ENCODE data around the gene LYZL6. TPM values are rescaled to one million over a fixed set of nuclear protein-coding genes. Genes with fewer than 3 reads are reported as not detected.

Gene LYZL6
- total and polyA plus RNA-seq, 10 of the 15 experiments (the other 5 are each of a cell fraction or from before 2014, with no cell fraction given), result not detected

DNA sequence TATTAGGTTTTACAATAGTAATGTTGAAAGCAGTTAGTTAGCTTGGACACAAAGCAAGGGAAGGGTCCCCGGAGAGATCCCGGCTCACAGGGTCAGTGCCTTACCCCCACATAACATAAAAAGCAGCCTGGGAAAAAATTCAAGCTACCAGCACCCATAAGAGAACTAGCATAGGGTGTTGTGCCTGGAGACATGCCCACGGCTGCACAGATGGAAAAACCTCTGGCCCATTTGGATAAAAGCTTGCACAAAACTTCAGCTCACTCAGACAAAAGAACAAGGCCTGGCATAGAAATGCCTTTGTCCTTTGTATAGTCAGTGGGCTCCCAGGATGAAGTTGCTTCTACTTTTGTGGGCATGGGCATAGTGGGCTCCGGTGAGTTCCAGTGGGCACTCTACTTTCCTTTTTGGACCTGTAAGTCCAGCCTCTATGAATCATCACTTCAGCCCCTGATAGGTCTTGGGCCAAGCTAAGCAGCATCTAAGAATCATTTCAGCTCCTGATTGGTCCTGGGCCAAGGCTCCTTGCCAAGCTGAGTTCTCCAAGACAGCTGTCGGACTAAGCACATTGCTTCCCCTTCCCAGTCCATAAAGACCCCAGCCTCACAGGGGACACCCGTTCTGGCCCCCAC is 11.6 kb downstream of the LYZL6 start:
- no peak overlapping the region for H3K4me2 ChIP-seq (ENCODE audit: control insufficient read depth, insufficient read depth)
- H3K27me3 ChIP-seq (replicated peaks in 1 of 2; ENCODE audit: control insufficient read depth in 2 of 2, insufficient read depth in 2 of 2, low read length in 1 of 2), result no peaks in the 10 kb centered on the region
- POLR2A ChIA-PET, result interaction anchor here (0.6 to 1.1 kb wide), 3 partner anchors 15 to 186 kb away, joined by 3 to 6 read pairs (median 3); partner anchors contain the start of gene CCL5
- H3K9ac ChIP-seq (ENCODE audit: control insufficient read depth, insufficient read depth, low read length), result no peak overlapping the region
- no peak overlapping the region for H3K4me3 ChIP-seq
- FAIRE-seq (no peak), DNase-seq (ENCODE audit: low read depth, low spot score) (no peak), ATAC-seq (no peak)
- RAD21 ChIA-PET (ENCODE audit: unreplicated experiment), result interaction anchor here (0.8 to 2.3 kb wide), 8 partner anchors 15 to 218 kb away, joined by 3 to 15 read pairs (median 4); partner anchors contain the start of gene CCL5
- TF ChIP-seq, protein P1, sequence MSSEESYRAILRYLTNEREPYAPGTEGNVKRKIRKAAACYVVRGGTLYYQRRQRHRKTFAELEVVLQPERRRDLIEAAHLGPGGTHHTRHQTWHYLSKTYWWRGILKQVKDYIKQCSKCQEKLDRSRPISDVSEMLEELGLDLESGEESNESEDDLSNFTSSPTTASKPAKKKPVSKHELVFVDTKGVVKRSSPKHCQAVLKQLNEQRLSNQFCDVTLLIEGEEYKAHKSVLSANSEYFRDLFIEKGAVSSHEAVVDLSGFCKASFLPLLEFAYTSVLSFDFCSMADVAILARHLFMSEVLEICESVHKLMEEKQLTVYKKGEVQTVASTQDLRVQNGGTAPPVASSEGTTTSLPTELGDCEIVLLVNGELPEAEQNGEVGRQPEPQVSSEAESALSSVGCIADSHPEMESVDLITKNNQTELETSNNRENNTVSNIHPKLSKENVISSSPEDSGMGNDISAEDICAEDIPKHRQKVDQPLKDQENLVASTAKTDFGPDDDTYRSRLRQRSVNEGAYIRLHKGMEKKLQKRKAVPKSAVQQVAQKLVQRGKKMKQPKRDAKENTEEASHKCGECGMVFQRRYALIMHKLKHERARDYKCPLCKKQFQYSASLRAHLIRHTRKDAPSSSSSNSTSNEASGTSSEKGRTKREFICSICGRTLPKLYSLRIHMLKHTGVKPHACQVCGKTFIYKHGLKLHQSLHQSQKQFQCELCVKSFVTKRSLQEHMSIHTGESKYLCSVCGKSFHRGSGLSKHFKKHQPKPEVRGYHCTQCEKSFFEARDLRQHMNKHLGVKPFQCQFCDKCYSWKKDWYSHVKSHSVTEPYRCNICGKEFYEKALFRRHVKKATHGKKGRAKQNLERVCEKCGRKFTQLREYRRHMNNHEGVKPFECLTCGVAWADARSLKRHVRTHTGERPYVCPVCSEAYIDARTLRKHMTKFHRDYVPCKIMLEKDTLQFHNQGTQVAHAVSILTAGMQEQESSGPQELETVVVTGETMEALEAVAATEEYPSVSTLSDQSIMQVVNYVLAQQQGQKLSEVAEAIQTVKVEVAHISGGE (CRISPR knock-in tag; IDR thresholded peaks at IDR 0.05), result no peak
- TF ChIP-seq EZH2 (IDR thresholded peaks at IDR 0.05; ENCODE audit: borderline replicate concordance, control insufficient read depth, low read depth, low read length) (no peak), RAD21 (IDR thresholded peaks at IDR 0.05; ENCODE audit: insufficient read depth, low read depth, low read length) (no peak), ESRRA (IDR thresholded peaks at IDR 0.05; ENCODE audit: low read length) (no peak), TARDBP (IDR thresholded peaks at IDR 0.05; ENCODE audit: borderline replicate concordance) (no peak), CEBPB (IDR thresholded peaks at IDR 0.05; ENCODE audit: borderline replicate concordance in 1 of 2, low read depth in 2 of 2, low read length in 2 of 2) (no peak), SRF (IDR thresholded peaks at IDR 0.05; ENCODE audit: low read depth in 2 of 2, low read length in 2 of 2) (no peak), ZZZ3 (IDR thresholded peaks at IDR 0.05; ENCODE audit: control insufficient read depth, insufficient read length, low read depth) (no peak)
- TF ChIP-seq, protein P2, sequence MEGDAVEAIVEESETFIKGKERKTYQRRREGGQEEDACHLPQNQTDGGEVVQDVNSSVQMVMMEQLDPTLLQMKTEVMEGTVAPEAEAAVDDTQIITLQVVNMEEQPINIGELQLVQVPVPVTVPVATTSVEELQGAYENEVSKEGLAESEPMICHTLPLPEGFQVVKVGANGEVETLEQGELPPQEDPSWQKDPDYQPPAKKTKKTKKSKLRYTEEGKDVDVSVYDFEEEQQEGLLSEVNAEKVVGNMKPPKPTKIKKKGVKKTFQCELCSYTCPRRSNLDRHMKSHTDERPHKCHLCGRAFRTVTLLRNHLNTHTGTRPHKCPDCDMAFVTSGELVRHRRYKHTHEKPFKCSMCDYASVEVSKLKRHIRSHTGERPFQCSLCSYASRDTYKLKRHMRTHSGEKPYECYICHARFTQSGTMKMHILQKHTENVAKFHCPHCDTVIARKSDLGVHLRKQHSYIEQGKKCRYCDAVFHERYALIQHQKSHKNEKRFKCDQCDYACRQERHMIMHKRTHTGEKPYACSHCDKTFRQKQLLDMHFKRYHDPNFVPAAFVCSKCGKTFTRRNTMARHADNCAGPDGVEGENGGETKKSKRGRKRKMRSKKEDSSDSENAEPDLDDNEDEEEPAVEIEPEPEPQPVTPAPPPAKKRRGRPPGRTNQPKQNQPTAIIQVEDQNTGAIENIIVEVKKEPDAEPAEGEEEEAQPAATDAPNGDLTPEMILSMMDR (IDR thresholded peaks at IDR 0.05 in 2 of 3, conservative IDR thresholded peaks at IDR 0.05 in 1 of 3; ENCODE audit: control insufficient read depth in 2 of 3, extremely low read depth in 1 of 3, insufficient read depth in 1 of 3, low read depth in 3 of 3, low read length in 3 of 3), result no peak
- TF ChIP-seq, protein P3, sequence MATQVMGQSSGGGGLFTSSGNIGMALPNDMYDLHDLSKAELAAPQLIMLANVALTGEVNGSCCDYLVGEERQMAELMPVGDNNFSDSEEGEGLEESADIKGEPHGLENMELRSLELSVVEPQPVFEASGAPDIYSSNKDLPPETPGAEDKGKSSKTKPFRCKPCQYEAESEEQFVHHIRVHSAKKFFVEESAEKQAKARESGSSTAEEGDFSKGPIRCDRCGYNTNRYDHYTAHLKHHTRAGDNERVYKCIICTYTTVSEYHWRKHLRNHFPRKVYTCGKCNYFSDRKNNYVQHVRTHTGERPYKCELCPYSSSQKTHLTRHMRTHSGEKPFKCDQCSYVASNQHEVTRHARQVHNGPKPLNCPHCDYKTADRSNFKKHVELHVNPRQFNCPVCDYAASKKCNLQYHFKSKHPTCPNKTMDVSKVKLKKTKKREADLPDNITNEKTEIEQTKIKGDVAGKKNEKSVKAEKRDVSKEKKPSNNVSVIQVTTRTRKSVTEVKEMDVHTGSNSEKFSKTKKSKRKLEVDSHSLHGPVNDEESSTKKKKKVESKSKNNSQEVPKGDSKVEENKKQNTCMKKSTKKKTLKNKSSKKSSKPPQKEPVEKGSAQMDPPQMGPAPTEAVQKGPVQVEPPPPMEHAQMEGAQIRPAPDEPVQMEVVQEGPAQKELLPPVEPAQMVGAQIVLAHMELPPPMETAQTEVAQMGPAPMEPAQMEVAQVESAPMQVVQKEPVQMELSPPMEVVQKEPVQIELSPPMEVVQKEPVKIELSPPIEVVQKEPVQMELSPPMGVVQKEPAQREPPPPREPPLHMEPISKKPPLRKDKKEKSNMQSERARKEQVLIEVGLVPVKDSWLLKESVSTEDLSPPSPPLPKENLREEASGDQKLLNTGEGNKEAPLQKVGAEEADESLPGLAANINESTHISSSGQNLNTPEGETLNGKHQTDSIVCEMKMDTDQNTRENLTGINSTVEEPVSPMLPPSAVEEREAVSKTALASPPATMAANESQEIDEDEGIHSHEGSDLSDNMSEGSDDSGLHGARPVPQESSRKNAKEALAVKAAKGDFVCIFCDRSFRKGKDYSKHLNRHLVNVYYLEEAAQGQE (IDR thresholded peaks at IDR 0.05; ENCODE audit: low read depth, low read length), result no peak
- SMC1A ChIA-PET (ENCODE audit: uncharacterized antibody, unreplicated experiment), result interaction anchor here (1.0 to 4.5 kb wide), 14 partner anchors 12 to 120 kb away, joined by 3 to 33 read pairs (median 4); partner anchors contain the start of genes CCL5 and LYZL6
- no peaks in the 10 kb centered on the region for H3K79me2 ChIP-seq (ENCODE audit: control insufficient read depth, insufficient read depth, low read length)
- H3K9me3 ChIP-seq (replicated peaks; ENCODE audit: control insufficient read depth, insufficient read depth, low read length), result no peaks in the 10 kb centered on the region
- no peaks in the 10 kb centered on the region for H3K36me3 ChIP-seq (ENCODE audit: control insufficient read depth in 2 of 2, insufficient read depth in 2 of 2, low read length in 1 of 2)
- CTCF ChIA-PET, result interaction anchor here (0.9 to 4.3 kb wide), 12 partner anchors 13 to 602 kb away, joined by 3 to 35 read pairs (median 4); partner anchors contain the start of genes MYO19 and PIGW
- in situ Hi-C loops (cut with MboI) (no loop called here), intact Hi-C loops (cut with micrococcal nuclease; ENCODE audit: unreplicated experiment) (loop anchor here (5.0 kb wide), 1 partner anchor 85 kb away; no protein-coding TSS in a partner anchor)
- H3K27ac ChIP-seq (ENCODE audit: control insufficient read depth, insufficient read depth), result no peak overlapping the region
- no TSS peak for BruUV-seq (replicated peaks)
- peaks cover 5% of the 10 kb centered on the region; the same call in 1 of the 2 replicates for H3K4me1 ChIP-seq (ENCODE audit: control insufficient read depth, insufficient read depth, low read length)
- H4K20me1 ChIP-seq (ENCODE audit: control insufficient read depth, insufficient read depth), result no peaks in the 10 kb centered on the region
- H2AFZ ChIP-seq (ENCODE audit: control insufficient read depth, low read depth, low read length), result no peak overlapping the region
- 90% methylated on average over 6 of the region's 6 CpGs for WGBS (ENCODE audit: insufficient coverage, insufficient replicate concordance, low lambda C conversion rate, missing lambda C conversion rate)
